Measurements from ENCODE around the gene BZW2. TPM values are rescaled to one million over a fixed set of nuclear protein-coding genes. Genes with fewer than 3 reads are reported as not detected.
"Not testable (repeated sequence)": the region's sequence is repeated elsewhere in the genome, so short reads cannot be mapped to it uniquely, and the experiment has no call there.

The BZW2 gene
- total RNA-seq, 1 experiment from 2014 or later = 95.2 TPM

DNA sequence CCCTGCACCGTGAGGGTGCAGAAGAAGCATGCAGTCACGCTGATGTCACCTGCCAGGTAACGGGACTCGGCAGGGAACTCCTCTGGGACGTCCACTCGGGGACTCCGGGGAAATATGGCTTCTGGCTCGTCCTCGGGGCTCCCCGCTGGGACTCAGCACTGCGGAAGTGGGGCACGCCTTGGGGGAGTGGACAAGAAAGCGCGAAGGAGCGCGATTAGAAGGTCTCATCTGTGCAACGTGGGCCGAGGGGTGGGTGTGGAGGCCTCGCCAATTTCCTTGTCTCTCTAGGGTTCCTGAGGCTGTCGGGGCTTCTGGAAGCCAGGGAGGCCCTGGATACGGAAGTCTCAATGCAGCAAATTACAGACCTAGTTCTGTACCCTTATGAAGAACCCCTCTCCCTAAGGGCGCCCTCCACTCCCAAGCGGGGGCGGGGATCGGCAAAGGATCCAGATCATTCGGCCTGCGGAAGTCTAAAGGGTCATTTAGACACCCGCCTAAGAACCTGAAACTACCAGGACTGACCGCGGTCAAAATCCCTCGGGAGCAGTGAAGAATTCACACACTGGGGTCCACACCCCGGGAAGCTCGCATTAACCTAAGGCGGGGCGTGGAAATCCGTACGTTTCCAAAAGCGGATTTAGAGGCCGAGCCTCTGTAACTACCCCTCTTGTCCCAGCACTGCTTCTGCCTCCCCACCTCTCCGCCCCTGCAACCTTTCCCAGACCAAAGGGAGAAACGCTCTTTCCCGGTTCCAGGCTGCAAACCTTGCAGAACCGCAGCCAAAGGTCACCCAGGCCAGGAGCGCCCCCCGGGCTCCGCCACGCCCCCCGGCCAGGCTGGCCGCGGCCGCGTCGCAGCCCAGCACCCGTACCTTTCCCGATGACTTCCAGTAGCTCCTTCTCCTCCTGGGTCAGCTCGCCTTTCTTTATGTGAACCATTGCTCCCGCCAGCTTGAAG lies 1.1 kb upstream of the BZW2 start:
- DNase-seq (ENCODE audit: low read depth) = peak; percentile 76

DNA sequence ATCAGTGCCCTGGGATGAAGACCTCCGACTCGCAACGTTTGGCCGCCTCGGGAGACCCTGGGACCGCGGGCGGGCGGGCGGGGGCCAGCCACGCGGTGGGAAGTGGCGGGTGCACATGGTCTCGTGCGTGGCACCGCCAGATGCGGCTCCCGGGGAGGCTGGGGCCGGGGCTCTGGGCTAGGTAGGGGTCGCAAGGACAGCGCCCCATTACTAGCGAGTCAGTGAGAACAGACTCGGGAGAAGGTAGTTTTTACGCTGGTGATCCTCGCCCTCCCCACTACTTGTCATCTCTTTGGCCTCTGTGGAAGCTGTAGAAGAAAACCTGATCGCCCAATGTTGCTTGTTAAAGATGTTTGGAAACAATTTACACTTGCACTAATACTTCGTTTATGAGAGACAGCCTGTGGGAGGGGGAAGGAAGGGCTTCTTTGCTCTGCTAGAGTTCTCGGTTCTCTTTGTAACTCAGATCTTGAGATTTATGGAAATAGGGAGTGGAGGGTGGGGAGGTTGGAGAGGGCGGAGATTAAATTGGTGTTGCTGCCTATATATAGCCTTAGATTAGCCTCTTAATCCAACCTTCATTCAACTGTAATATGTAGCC lies 591 bp downstream of the BZW2 start:
- peak; percentile 35 for DNase-seq (ENCODE audit: low read depth)

DNA sequence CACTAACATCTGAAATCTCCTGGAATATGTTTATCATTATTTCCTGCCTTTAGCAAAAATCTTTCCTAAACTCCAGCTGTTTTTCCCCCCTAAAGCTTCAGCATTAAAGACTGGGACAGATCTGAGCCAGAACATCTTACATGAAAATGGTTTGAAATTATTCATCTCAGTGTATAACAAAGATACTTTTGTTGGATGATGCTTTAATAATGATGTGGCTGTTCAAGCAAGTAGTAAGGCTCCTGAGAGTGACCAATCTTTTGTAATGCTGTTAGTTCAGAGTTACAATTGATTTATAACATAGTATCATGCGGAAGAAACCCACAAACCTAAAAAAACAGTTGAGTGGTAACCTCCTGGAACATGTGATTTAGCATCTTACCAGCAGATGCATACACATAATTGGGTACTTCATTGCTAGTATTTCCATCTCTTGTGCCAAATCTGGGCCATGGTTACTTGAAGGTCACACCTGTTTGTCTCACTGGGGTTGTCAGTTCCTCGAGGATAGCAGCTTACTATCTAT lies 1.5 kb downstream of the BZW2 start:
- DNase-seq (ENCODE audit: low read depth) = peak; percentile 35

DNA sequence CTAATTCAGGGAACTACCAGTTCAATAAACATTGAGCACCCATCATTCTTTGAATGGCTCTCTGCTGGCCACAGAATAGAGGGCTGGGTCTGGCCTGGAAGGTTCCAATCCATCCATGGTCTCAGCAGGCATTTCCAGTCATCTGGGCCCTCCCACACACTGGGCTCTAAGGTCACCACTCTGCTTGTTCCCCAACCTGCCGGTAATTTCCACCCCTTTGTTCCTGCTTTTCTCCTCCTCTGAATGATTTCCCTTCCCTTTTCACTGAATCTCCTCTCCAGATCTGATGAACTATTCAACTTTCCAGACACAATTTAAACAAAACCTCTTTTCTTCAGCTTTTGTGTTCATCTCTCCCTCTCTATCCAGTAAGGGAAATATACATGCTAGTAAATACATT lies 2.6 kb downstream of the BZW2 start:
- peak; percentile 28 for DNase-seq (ENCODE audit: low read depth)

DNA sequence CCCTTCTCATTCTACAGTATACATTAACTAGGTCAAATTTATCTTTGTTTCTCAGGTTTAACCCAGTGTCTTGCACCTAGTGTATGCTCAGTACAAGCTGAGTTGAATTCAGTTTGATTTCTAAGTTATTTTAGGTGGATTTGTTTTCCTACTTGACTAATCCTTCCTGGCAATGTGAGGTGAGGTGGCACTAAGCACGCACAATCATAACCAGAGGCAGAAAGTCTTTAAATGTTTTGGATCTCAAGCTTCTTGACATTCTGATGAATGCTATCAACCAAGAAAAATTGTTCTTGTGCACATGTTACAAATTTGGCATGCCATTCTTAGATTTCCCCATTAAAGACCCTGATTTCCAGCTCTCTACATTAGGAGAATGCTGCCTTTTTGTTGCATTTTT lies 3.2 kb downstream of the BZW2 start:
- peak; percentile 74 for DNase-seq (ENCODE audit: low read depth)

DNA sequence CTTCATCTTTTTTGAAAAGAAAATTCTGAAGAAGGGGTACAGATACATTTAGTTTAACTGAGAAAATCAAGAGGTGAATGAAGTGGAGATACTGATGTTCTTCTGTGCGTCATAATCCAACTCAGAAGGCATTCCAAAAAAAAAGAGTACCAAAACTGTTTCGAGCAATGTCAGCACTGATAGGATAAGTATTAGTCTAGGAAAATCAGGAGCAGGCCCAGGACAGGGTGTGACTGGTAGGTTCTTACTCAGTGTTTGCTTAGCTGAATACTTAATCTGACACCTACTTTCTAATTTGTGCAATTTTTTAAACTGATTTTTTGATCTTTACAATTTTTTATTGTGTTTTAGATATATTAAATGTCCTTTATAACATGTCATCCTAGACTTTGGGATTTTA lies 4.3 kb downstream of the BZW2 start:
- no peak for DNase-seq (ENCODE audit: low read depth)

DNA sequence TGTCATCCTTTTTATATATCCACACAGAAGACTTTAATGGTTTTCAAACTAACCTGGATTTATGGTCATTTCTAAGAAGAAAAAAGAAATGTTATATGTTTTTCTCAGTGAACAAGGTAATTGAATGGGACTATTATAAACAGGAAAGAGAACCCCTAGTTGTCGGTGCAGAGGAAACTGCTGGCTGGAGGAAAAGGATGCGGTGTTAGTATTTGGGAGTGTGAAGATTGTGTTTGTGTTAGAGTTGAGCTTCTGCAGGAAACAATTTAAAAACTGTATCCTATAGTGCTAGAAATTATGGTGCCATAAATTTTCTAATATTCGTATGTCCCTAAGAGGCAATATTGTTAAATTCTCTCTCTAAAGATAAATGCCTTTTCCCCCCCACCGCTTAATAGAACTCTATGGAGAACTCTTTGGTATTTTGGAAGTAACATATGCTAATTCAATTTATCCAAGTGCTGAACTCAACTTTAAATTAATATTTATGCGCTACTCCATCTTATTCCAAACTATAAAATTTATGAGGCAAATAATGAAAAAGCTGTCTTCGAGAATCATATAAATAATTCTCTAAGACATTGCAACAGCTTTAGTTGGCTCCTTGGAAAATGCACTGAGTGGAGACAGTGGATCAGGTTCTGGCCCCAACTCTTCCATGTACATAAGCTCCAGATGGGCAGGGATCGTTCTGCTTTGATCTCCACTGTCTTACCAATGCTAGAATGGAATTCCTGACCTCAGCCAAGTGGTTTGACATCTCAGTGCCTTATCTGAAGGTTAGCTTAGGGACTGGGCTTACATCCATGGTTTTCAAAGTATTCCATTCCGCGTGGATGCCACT lies 5.6 kb downstream of the BZW2 start:
- no peak for DNase-seq (ENCODE audit: low read depth)

DNA sequence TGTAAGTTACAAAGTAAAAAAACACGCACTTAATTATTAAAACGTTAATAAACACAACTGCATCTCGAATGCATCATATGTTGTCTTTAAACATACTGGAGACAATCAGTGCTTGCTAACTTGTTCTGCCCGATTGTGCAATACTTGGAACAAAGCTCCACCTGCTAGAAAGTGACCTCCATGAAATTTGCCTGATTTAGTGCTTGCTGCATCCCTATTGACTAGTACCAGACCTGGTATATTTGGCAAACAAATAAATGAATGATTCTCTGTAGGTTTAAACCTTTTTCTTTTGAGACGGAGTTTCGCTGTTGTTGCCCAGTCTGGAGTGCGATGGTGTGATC lies 6.2 kb downstream of the BZW2 start:
- no peak for DNase-seq (ENCODE audit: low read depth)

DNA sequence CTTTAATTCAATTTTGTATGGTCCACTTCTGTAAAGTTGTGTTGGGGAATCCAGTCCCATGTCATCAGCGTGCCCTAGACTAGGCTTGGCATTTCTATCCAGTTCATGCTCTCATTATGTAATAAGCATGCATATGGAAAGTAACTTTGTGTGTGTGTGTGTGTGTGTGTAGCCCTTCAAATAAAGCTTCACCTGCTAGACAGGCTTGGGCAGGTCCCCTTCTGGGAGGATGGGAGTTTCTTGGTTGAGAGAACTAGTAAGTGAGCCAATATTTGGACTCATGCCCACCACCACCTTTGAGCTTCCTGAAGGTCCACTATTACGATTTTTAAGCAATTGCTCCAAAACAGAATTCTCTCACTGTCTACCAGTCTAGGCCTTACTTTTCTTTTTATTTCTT lies 6.9 kb downstream of the BZW2 start:
- no peak for DNase-seq (ENCODE audit: low read depth)

DNA sequence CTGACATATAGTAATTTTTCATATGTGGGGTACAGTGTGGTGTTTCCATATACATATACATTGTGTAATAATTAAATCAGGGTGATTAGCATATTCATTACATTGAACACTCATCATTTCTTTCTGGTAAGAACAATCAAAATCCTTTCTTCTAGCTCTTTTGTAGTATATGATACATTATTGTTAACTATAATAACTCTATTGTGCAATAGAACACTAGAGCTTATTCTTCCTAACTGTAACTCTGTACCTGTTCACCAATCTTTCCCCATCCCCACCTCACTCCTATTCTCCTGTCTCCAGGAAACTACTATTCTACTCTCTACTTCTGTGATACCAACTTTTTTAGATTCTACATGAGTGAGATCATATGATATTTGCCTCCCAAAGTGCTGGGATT lies 9.4 kb downstream of the BZW2 start:
- no peak for DNase-seq (ENCODE audit: low read depth)

DNA sequence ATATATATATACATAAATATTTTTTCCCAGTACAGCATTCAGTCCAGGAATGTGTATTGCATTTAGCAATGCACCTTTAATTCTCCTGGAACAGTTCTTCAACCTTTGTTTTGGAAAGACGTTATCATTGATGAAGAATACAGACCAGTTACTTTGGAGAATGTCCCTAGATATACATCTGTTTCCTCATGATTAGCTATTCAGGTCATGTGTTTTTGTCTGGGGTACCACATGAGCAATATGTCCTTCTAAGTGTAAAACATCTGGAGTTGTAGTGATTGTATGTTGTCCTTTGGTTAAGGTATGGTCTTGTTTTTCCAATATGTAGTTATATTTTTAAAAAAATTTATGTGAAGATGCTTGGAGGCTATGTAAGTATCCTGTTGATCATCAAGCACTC lies 10.2 kb downstream of the BZW2 start:
- no peak for DNase-seq (ENCODE audit: low read depth)

DNA sequence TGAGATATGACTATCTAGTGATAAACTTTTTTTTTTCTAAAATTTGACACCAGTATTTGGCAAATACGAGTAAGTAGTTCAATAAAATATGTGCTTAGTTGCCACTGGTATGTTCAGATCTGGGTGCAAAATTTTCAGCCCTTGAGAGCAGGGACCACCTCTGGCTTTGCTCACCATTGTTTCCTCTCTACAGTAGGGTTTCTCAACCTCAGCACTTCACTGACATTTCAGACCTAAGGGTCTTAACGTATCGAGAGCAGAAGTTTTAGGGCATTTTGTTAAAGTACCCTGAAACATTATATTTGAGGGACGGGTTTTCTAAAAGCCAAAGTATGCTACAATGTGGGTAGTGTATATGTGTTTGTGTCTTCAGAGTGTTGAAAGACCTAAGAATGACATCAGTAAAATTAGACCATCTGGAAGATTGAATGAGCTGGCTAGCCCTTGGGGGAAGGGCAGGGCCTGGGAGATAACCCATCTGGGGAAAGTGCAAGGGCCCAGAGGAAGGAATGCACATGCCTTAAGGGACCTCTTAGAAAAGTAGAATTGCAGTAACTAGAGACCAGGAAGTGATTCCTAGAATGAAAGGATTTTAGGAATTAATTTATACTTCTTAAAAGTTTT lies 11.8 kb downstream of the BZW2 start:
- DNase-seq (ENCODE audit: low read depth) = peak; percentile 87

DNA sequence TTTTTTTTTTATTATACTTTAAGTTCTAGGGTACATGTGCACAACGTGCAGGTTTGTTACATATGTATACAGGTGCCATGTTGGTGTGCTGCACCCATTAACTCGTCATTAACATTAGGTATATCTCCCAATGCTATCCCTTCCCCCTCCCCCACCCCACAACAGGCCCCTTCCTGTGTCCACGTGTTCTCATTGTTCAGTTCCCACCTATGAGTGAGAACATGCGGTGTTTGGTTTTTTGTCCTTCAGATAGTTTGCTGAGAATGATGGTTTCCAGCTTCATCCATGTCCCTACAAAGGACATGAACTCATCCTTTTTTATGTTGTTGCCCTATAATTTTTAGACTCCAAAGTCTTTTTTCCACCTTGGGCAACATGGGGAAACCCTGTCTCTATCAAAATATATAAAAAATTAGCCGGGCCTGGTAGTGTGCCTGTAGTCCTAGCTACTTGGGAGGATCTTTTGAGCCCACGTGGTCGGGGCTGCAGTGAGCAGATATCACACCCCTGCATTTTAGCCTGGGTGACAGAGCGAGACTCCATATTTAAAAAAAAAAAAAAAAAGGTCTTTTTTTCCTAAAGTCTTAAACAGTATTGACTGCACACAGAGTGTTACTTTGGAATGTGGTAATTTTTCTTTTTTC lies 14.0 kb downstream of the BZW2 start:
- not testable (repeated sequence) for DNase-seq (ENCODE audit: low read depth)

DNA sequence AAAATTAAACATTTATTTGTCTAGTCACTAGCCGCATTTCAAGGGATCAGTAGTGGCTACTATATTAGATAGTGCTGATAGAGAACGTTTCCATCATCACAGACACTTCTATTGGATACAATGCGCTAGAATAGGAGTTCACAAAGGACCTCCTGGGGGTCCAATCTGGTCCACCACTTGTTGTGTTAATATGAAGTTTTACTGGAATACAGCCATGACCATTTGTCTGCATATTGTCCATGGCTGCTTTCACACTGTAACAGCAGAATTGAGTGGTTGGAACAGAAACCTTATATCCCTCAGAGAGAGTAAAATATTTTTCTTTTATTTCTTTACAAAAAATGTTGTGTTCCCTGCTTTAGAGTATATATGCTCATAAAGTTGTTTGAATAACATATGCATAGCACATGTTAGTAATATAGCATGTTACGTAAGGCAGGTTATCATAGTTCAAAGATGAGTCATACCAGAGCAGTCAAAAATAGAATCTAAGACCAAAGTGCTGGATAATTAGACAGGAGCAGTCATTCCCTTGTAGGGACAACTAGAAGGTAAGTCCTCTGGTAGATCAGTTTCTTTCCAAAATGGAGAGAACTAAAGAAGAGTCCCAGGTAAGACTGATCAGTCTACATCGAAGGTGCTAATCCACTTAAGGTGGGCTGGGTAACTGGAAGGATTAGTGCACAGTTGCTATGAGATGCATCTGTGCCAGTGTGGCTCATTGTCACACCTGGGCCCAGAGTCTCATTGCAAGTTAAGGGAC lies 14.9 kb downstream of the BZW2 start:
- peak; percentile 79 for DNase-seq (ENCODE audit: low read depth)

DNA sequence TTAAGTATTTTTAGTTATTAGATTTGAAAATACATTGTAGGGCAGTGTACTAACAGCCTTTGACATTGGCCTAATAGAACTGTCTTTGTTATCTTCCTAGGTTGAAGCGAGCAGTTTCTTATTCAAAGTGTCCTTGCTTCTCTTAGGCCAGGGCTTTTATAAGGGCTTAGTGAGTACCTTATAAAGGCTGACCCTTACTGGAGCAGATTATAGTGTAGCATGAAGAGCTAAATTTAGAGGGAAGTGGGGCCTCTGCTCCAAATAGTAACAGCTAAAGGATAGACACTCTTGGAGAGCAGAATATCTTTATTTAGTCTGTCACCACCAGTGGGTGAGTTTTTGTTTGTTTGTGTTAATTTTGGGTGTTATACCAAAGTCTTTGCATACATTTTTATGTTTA lies 15.9 kb downstream of the BZW2 start:
- DNase-seq (ENCODE audit: low read depth) = no peak

DNA sequence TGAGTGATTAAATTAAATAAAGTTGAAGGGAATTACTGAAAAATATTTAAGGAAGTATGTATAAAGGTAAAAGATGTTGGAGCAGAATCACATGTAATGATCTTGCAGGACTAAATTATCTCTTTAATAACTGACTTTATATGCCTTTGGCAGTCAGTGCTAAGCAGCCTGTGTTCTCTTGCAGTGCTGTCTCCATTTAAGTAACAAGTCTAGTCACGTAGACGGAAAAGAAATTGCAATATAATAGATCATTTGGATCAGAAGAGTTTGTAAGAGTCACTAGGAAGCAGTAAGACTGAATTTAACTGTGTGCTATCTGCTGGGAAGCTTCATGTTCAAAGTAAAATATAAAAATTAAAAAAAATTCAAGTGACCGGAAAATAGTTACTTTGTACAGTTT lies 21.4 kb downstream of the BZW2 start:
- DNase-seq (ENCODE audit: low read depth) = no peak

DNA sequence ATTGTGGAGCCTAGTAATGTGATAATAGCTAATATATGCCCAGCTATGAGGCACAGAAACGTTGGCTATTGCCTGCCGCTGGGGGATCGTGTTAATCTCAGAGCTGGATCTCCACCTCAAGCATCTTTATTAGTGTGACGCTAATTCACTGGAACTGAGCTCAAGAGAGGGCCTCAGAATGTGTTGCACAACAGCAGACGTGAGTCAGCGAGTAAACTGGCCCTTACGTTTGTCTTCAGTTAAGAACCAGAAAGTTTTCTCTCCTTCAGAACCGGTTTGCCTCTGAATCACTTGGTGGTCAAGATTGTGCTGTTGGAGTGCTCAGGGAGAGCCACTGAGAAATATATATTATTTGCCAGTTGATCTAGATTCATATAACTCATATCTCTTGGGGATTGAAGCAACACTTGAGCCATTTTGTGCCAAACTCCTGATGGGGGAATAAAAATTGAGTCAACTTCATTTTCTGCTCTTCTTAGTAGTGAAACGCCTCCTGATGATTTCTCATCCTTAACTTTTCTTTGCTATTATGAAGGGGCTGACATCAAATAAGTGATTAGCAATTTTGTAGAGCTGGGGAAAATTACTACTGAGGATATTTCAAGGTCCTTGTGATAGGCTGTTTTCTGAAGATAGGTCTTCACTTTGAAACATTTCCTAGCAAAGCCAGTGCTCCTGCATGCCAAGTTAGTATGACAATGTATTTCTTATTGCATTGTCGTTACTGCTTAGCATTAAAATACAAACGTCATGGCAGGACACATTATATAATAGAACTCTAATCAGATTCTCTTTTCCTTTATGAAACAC lies 22.3 kb downstream of the BZW2 start:
- DNase-seq (ENCODE audit: low read depth) = peak; percentile 100

DNA sequence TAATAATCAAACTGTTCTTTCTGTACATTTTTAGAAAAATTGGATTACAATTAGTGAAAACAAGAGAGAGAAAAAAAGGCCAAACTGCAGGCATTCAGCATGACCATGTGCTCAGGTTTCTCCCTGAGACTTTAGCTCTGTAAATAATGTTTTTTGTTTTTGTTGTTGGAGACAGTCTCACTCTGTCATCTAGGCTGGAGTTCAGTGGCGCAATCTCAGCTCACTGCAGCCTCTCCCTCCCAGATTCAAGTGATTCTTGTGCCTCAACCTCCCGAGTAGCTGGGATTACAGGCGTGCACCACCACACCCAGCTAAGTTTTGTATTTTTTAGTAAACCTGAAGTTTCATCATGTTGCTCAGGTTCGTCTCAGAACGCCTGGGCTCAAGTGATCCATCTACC lies 23.0 kb downstream of the BZW2 start:
- DNase-seq (ENCODE audit: low read depth) = peak; percentile 51

DNA sequence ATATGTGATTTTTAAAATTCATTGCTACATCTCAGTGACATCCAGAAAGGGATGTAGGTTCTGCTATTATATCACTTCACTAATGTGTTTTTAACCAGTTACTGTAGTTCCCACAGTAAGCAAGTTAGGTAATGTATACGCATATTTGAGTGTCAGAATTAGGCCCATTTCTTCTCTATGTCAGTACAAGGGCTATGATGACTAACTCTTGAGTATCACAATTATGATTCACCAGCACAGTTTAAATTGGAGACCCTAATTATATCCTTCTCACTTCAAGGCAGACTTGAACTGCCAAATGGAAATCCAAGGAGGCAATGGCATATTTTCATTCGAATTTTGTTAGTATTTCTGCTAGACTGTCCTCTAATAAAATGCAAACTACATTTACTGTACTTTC lies 23.6 kb downstream of the BZW2 start:
- DNase-seq (ENCODE audit: low read depth) = peak; percentile 55

DNA sequence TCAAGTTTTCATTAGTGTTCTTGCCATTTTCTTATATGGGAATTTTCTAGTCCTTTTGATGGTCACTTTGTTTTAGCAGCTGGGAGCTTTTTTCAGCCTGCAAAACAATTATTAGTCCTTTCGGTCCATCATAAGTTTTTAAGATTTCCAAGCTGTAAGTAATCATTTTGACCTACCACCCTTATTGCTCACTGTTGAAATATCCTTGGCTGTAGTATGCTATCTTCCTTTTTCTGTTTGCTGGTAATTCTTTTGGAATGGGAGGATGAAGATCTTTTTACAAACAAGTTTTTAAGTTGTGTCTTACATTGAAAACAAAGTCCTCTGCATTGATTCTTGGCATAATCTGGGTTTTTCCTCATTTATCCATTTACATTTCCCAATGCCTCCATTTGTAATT lies 24.0 kb downstream of the BZW2 start:
- peak; percentile 40 for DNase-seq (ENCODE audit: low read depth)

Measured in M059J (cell line).